HepG2 (cell line): ENCODE results near the gene SYMPK. TPM values are rescaled to one million over a fixed set of nuclear protein-coding genes. Genes with fewer than 3 reads are reported as not detected.

ENCODE experiments used
- CHD4 ChIP-seq: fragments of 200-600 bp; sonication (generic); IDR thresholded peaks from 2 replicates; pipeline ENCODE4 v1.7.0; 2017; ENCODE audit warnings: mild to moderate bottlenecking, low read length, borderline replicate concordance
- ESRRA ChIP-seq: sonication (generic); formaldehyde crosslinking; IDR thresholded peaks from 2 replicates; pipeline ENCODE4 v1.5.1; 2020; ENCODE audit warnings: mild to moderate bottlenecking, low read depth, missing genetic modification reagents
- FOXO1 ChIP-seq: sonication (generic); formaldehyde crosslinking; IDR thresholded peaks from 2 replicates; pipeline ENCODE4 v1.4.0; 2020; ENCODE audit warnings: missing genetic modification reagents
- HNRNPK ChIP-seq: fragments of 200-400 bp; formaldehyde crosslinking; IDR thresholded peaks from 2 replicates; pipeline ENCODE4 v1.6.1; 2018; ENCODE audit warnings: low read length, low read depth, moderate library complexity, mild to moderate bottlenecking; ENCODE audit not compliant: poor library complexity, severe bottlenecking
- HNRNPLL ChIP-seq: fragments of 200-400 bp; formaldehyde crosslinking; IDR thresholded peaks from 2 replicates; pipeline ENCODE4 v1.6.1; 2017; ENCODE audit warnings: mild to moderate bottlenecking, low read depth, low read length; ENCODE audit not compliant: poor library complexity, severe bottlenecking
- HOXA7 ChIP-seq: sonication (generic); formaldehyde crosslinking; IDR thresholded peaks from 2 replicates; pipeline ENCODE4 v1.8.1; 2022; ENCODE audit warnings: mild to moderate bottlenecking, missing genetic modification reagents, moderate library complexity
- IRF2 ChIP-seq: IDR thresholded peaks from 2 replicates; pipeline ENCODE4 v1.6.1; 2018; ENCODE audit warnings: missing genetic modification reagents, missing compliant biosample characterization
- KLF15 ChIP-seq: sonication (generic); formaldehyde crosslinking; IDR thresholded peaks from 2 replicates; pipeline ENCODE4 v1.8.1; 2023; ENCODE audit warnings: borderline replicate concordance, mild to moderate bottlenecking, inconsistent platforms, missing genetic modification reagents, mixed read lengths
- MTA3 ChIP-seq: sonication (generic); formaldehyde crosslinking; IDR thresholded peaks from 2 replicates; pipeline ENCODE4 v1.4.0; 2020; ENCODE audit warnings: missing genetic modification reagents
- NFE2L1 ChIP-seq: sonication (generic); formaldehyde crosslinking; IDR thresholded peaks from 2 replicates; pipeline ENCODE4 v1.4.0; 2020; ENCODE audit warnings: missing genetic modification reagents, mild to moderate bottlenecking, borderline replicate concordance
- POLR2A ChIP-seq, 2 experiments: IDR thresholded peaks; 2 replicates each; pipeline ENCODE4 v1.6.1; 2011; ENCODE audit warnings: low read depth in 2 of 2, low read length in 2 of 2, mild to moderate bottlenecking in 1 of 2, moderate library complexity in 1 of 2; ENCODE audit not compliant: insufficient read depth in 1 of 2
- PRPF4 ChIP-seq: fragments of 200-400 bp; formaldehyde crosslinking; IDR thresholded peaks from 2 replicates; pipeline ENCODE4 v1.6.1; 2016; ENCODE audit warnings: low read length, low read depth; ENCODE audit not compliant: poor library complexity, severe bottlenecking
- TBX3 ChIP-seq: fragments of 450-650 bp; IDR thresholded peaks from 2 replicates; pipeline ENCODE4 v1.6.1; 2017; ENCODE audit warnings: antibody characterized with exemption, mild to moderate bottlenecking, inconsistent platforms, borderline replicate concordance
- ZBTB42 ChIP-seq: sonication (generic); formaldehyde crosslinking; IDR thresholded peaks from 2 replicates; pipeline ENCODE4 v1.5.0; 2020; ENCODE audit warnings: mild to moderate bottlenecking, missing genetic modification reagents
- ZC3H13 ChIP-seq: sonication (generic); formaldehyde crosslinking; IDR thresholded peaks from 2 replicates; pipeline ENCODE4 v1.8.1; 2023; ENCODE audit warnings: mild to moderate bottlenecking, missing genetic modification reagents, moderate library complexity
- ZNF160 ChIP-seq: sonication (generic); formaldehyde crosslinking; IDR thresholded peaks from 2 replicates; pipeline ENCODE4 v1.8.0; 2022; ENCODE audit warnings: mild to moderate bottlenecking, inconsistent platforms, missing genetic modification reagents
- ZNF432 ChIP-seq: sonication (generic); formaldehyde crosslinking; IDR thresholded peaks from 2 replicates; pipeline ENCODE4 v1.5.0; 2020; ENCODE audit warnings: missing genetic modification reagents, mild to moderate bottlenecking, borderline replicate concordance
- ZNF510 ChIP-seq: sonication (generic); formaldehyde crosslinking; IDR thresholded peaks from 2 replicates; pipeline ENCODE4 v1.4.0; 2020; ENCODE audit warnings: low read depth, mild to moderate bottlenecking, missing genetic modification reagents
- ZNF558 ChIP-seq: sonication (generic); formaldehyde crosslinking; IDR thresholded peaks from 2 replicates; pipeline ENCODE4 v1.9.0; 2022; ENCODE audit warnings: mild to moderate bottlenecking, missing genetic modification reagents, borderline replicate concordance
- ZNF567 ChIP-seq: sonication (generic); formaldehyde crosslinking; IDR thresholded peaks from 2 replicates; pipeline ENCODE4 v1.8.1; 2023; ENCODE audit warnings: mild to moderate bottlenecking, missing genetic modification reagents, borderline replicate concordance
- ZNF724P ChIP-seq: sonication (generic); formaldehyde crosslinking; IDR thresholded peaks from 2 replicates; pipeline ENCODE4 v1.8.0; 2022; ENCODE audit warnings: missing genetic modification reagents, borderline replicate concordance
- ZNF850 ChIP-seq: sonication (generic); formaldehyde crosslinking; conservative IDR thresholded peaks from 2 replicates; pipeline ENCODE4 v1.9.0; 2021; ENCODE audit warnings: mild to moderate bottlenecking, missing genetic modification reagents
- ZSCAN20 ChIP-seq: sonication (generic); formaldehyde crosslinking; IDR thresholded peaks from 2 replicates; pipeline ENCODE4 v1.4.0; 2020; ENCODE audit warnings: missing genetic modification reagents, mild to moderate bottlenecking, borderline replicate concordance
- ZSCAN9 ChIP-seq: IDR thresholded peaks from 2 replicates; pipeline ENCODE4 v1.6.1; 2016; ENCODE audit warnings: borderline replicate concordance
- polyA plus RNA-seq, 8 experiments: library from polyadenylated mRNA; depleted of rRNA in 3 of 8; stranded (reverse) in 7 of 8; unstranded in 1 of 8; fragments of >200 nt; fragmentation: Illumina TruSeq in 4 of 8; extraction: Trizol in 4 of 8; gene quantifications; 2 replicates each; pipeline versions ENCODE4 v1.2.1 to v1.2.3, GENCODE V29; 2011 to 2016; ENCODE audit warnings: low read depth in 4 of 8, missing spikeins in 1 of 8, mixed read lengths in 1 of 8; ENCODE audit not compliant: insufficient read depth in 1 of 8
- total RNA-seq, 5 experiments: library from RNA; depleted of rRNA; stranded (reverse); fragments of >200 nt; fragmentation: Illumina TruSeq; extraction: Trizol; gene quantifications; 2 replicates each; pipeline ENCODE4 v1.2.3, GENCODE V29; 2016; ENCODE audit warnings: low read depth in 1 of 5
- TF ChIP-seq, protein P1 (sequence below): sonication (generic); formaldehyde crosslinking; IDR thresholded peaks from 2 replicates; pipeline ENCODE4 v1.5.0; 2020; ENCODE audit warnings: mild to moderate bottlenecking, missing genetic modification reagents

SYMPK gene
- total and polyA plus RNA-seq, 2 of the 13 experiments (the other 11 are each of a cell fraction or from before 2014, with no cell fraction given): 21.9 to 55.7 TPM

DNA sequence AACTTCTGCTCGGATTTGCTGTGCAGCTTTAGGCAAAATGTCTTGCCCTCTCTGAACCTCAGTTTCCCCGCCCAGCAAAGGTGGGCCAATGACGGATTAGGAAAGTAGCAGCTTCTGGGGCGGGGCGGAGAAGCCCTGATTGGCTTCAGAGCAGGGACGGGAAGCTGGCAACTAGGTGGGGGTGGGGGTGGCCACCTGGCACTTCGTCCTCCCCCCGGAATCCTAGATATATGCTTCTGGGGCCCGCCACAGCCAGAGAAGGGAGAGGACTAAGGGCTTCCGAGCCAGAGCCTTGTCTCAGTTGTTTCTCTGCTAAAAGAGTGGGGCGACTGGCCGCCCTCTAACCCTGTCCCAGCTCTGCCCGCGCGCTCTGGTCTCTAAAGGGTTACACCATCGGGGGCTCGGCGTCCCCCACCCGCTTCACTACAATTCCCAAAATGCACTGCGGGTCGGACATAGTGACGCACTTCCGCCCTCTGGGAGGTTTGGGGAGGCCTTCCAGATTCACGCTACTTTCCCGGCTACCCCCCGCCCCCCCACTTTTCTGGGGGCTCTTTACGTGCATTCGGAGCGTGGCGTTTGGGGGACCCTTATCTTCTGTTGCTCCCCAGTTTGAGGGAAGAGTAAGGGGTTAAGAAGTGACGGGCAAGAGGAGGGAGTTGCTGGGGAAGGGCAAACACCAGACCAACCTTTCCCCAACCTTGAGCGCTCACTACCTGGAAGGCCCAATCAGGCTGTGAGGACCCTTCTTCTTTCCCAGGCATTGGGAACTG, 23.7 kb upstream of the SYMPK start (continued):
- TF ChIP-seq ZNF160 (no peak), CHD4 (peak; percentile 79; the same call in 1 of the 2 replicates), PRPF4 (no peak), HNRNPK (no peak), ZNF724P (CRISPR knock-in tag) (no peak), KLF15 (CRISPR knock-in tag) (0 out of 2 replicates have a peak, but pooled peaks have one; percentile 68), ZNF432 (CRISPR knock-in tag) (no peak), TBX3 (no peak), ZNF850 (CRISPR knock-in tag) (no peak), ESRRA (CRISPR knock-in tag) (0 out of 2 replicates have a peak, but pooled peaks have one; percentile 61), FOXO1 (CRISPR knock-in tag) (no peak), IRF2 (CRISPR knock-in tag) (peak; percentile 84), HOXA7 (CRISPR knock-in tag) (no peak), ZSCAN9 (CRISPR knock-in tag) (no peak; the same call in 1 of the 2 replicates), HNRNPLL (peak; percentile 9), ZC3H13 (CRISPR knock-in tag) (peak; percentile 67; the same call in 1 of the 2 replicates), ZBTB42 (no peak), NFE2L1 (CRISPR knock-in tag) (no peak), ZNF567 (CRISPR knock-in tag) (no peak), ZSCAN20 (CRISPR knock-in tag) (no peak), POLR2A (IDR thresholded peaks at IDR 0.05; ENCODE audit: insufficient read depth in 1 of 2, low read depth in 2 of 2, low read length in 2 of 2) (peak in 1 of 2 experiments; percentile 61; a peak in 3 of 4 replicates), ZNF510 (CRISPR knock-in tag) (0 out of 2 replicates have a peak, but pooled peaks have one; percentile 23), ZNF558 (no peak), MTA3 (no peak)
- TF ChIP-seq, protein P1, sequence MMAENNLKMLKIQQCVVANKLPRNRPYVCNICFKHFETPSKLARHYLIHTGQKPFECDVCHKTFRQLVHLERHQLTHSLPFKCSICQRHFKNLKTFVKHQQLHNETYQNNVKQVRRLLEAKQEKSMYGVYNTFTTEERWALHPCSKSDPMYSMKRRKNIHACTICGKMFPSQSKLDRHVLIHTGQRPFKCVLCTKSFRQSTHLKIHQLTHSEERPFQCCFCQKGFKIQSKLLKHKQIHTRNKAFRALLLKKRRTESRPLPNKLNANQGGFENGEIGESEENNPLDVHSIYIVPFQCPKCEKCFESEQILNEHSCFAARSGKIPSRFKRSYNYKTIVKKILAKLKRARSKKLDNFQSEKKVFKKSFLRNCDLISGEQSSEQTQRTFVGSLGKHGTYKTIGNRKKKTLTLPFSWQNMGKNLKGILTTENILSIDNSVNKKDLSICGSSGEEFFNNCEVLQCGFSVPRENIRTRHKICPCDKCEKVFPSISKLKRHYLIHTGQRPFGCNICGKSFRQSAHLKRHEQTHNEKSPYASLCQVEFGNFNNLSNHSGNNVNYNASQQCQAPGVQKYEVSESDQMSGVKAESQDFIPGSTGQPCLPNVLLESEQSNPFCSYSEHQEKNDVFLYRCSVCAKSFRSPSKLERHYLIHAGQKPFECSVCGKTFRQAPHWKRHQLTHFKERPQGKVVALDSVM (CRISPR knock-in tag): no peak
- TF ChIP-seq, all 625 proteins: peak for 202
